ENCODE data around the gene SCN1A. TPM values are rescaled to one million over a fixed set of nuclear protein-coding genes. Genes with fewer than 3 reads are reported as not detected.
"Not testable (repeated sequence)": the region's sequence is repeated elsewhere in the genome, so short reads cannot be mapped to it uniquely, and the experiment has no call there.

The SCN1A gene
- total RNA-seq, 1 experiment from 2014 or later, result not detected

GRCh38 chr2:165985120-165985519 lies 142.7 kb downstream of the SCN1A start:
- ChIA-PET POLR2A (no interaction called here), CTCF (no interaction called here)
- TF ChIP-seq TCF7L2 (IDR thresholded peaks at IDR 0.05; ENCODE audit: low read depth, low read length) (no peak), REST (IDR thresholded peaks at IDR 0.05; ENCODE audit: insufficient read depth in 1 of 2, low read depth in 2 of 2, low read length in 1 of 2) (no peak)
- Histone ChIP-seq H3K27me3 (ENCODE audit: control insufficient read depth, insufficient read depth, low read length) (no peaks in the 10 kb centered on the region), H3K36me3 (ENCODE audit: control insufficient read depth, insufficient read depth, low read length) (no peaks in the 10 kb centered on the region), H3K27ac (ENCODE audit: low read length) (no peak overlapping the region), H3K4me3 (ENCODE audit: low read depth in 2 of 2, low read length in 2 of 2) (no peak overlapping the region), H3K4me1 (ENCODE audit: control insufficient read depth, insufficient read depth, low read length) (no peaks in the 10 kb centered on the region), H3K9me3 (ENCODE audit: control insufficient read depth, insufficient read depth, low read depth, low read length) (no peaks in the 10 kb centered on the region)
- ATAC-seq, result no peak
- in situ Hi-C loops (cut with HindIII; ENCODE audit: low pct_unique_long_range_greater_than_20kb, low sequenced_read_pairs), result no loop called here
- intact Hi-C loops (cut with micrococcal nuclease; ENCODE audit: unreplicated experiment), result no loop called here
- no TSS peak for BruUV-seq (replicated peaks)
- no peak for DNase-seq (ENCODE audit: low read depth, low spot score)

GRCh38 chr2:165972161-165972560 lies 155.7 kb downstream of the SCN1A start:
- BruUV-seq (replicated peaks); ATAC-seq; DNase-seq (ENCODE audit: low read depth, low spot score); H3K27me3 ChIP-seq (ENCODE audit: control insufficient read depth, insufficient read depth, low read length); H3K27ac ChIP-seq (ENCODE audit: low read length); CTCF ChIA-PET; H3K4me1 ChIP-seq (ENCODE audit: control insufficient read depth, insufficient read depth, low read length); in situ Hi-C loops (cut with HindIII; ENCODE audit: low pct_unique_long_range_greater_than_20kb, low sequenced_read_pairs); POLR2A ChIA-PET; intact Hi-C loops (cut with micrococcal nuclease; ENCODE audit: unreplicated experiment); H3K36me3 ChIP-seq (ENCODE audit: control insufficient read depth, insufficient read depth, low read length); H3K9me3 ChIP-seq (ENCODE audit: control insufficient read depth, insufficient read depth, low read depth, low read length); H3K4me3 ChIP-seq (ENCODE audit: low read depth in 2 of 2, low read length in 2 of 2): not testable (repeated sequence)

GRCh38 chr2:165970663-165971062 lies 157.2 kb downstream of the SCN1A start:
- H3K27me3 ChIP-seq (ENCODE audit: control insufficient read depth, insufficient read depth, low read length), result no peaks in the 10 kb centered on the region
- no peak overlapping the region for H3K4me3 ChIP-seq (ENCODE audit: low read depth in 2 of 2, low read length in 2 of 2)
- ChIA-PET POLR2A (no interaction called here), CTCF (no interaction called here)
- in situ Hi-C loops (cut with HindIII; ENCODE audit: low pct_unique_long_range_greater_than_20kb, low sequenced_read_pairs) (no loop called here), intact Hi-C loops (cut with micrococcal nuclease; ENCODE audit: unreplicated experiment) (no loop called here)
- no peak for DNase-seq (ENCODE audit: low read depth, low spot score)
- H3K9me3 ChIP-seq (ENCODE audit: control insufficient read depth, insufficient read depth, low read depth, low read length), result no peaks in the 10 kb centered on the region
- no TSS peak for BruUV-seq (replicated peaks)
- H3K36me3 ChIP-seq (ENCODE audit: control insufficient read depth, insufficient read depth, low read length), result no peaks in the 10 kb centered on the region
- no peaks in the 10 kb centered on the region for H3K4me1 ChIP-seq (ENCODE audit: control insufficient read depth, insufficient read depth, low read length)
- no peak for ATAC-seq
- TF ChIP-seq TCF7L2 (IDR thresholded peaks at IDR 0.05; ENCODE audit: low read depth, low read length) (no peak), SIN3A (IDR thresholded peaks at IDR 0.05; ENCODE audit: borderline replicate concordance, insufficient read depth, low read depth, low read length) (no peak), POLR2AphosphoS5 (IDR thresholded peaks at IDR 0.05; ENCODE audit: low read depth, low read length) (no peak), CTCF (IDR thresholded peaks at IDR 0.05) (no peak; the same call in 1 of the 2 replicates), REST (IDR thresholded peaks at IDR 0.05; ENCODE audit: insufficient read depth in 1 of 2, low read depth in 2 of 2, low read length in 1 of 2) (no peak)
- no peak overlapping the region for H3K27ac ChIP-seq (ENCODE audit: low read length)
